ENCODE results near the gene HNRNPA2B1.

HNRNPA2B1 gene

DNA sequence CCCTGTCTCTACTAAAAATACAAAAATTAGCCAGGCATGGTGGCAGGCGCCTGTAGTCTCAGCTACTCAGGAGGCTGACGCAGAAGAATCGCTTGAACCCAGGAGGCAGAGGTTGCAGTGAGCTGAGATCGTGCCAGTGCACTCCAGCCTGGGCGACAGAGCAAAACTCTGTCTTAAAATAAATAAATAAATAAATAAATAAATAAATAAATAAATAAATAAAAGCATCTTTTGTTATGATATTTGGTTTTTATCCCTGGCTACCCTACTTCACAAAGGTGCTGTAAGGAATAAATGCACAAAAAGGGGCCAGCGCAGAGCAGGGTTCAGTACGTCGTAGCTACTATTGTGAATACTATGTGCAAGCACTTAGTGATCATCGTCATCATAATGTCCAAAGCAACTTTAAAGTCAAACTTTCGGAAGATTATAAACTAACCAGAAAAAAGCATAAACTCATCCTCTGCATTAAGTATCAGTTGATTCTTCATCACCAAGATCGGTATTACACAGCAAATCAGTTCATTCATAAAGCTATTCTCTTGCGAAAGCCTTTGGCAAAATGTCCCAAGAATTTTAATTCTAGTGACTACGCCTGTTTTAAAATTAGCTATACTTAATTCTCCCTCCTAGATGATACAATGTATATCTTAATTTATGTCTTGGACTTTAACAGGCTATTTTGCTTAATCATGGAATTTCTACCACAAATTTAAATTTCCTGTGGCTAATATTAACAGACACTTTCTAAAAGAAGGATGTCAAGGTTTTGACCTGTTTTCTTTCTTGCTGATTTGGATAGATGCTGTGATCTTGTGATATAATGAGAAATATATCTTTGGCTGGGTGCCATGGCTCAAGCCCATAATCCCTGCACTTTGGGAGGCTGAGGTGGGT lies 56.1 kb downstream of the HNRNPA2B1 start:
- no peak for DNase-seq

DNA sequence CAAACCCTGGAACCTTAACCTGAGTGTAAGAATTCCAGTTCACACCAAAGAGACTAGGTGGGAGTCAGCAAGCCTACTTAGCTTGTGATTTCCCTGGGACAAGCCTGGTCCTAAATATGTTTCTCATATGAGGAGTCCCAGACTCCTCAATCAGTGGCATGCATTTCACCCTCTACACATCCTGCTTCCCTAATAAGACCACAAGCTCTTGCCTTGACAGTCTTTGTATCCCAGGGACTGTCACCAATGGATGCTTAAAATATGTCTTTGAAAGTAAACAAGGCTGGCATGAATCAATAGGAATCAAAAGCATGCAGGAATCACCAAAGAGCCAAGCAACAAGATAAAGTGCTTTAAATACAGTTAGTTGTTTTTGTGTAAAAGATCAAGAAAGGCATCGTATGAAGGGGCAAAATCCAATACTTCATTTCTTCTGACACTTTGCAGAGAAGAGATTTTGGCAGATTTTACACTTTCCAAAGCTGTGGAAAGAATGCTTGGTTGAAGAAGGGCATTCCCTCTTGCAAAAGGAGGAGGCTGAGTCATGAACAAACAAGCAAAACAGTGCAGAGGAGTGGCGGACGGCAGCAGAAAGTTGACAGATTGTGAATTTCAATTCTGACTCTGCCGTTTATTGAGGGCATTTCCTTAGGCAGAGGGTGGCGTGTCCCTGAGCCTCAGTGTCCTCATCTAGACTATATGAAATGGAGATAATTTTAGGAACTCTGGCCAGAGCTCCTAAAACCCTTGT lies 57.1 kb downstream of the HNRNPA2B1 start:
- DNase-seq: no peak

GRCh38 chr7:26141077-26141476 lies 59.5 kb downstream of the HNRNPA2B1 start:
- DNase-seq: no peak

GRCh38 chr7:26140380-26140779 lies 60.2 kb downstream of the HNRNPA2B1 start:
- no peak for DNase-seq
